GM12878 (cell line): ENCODE results near the gene NET1. TPM values are rescaled to one million over a fixed set of nuclear protein-coding genes. Genes with fewer than 3 reads are reported as not detected.

Source experiments
- ATAC-seq: fragments of 200-7000 bp; cut with Tn5 transposase; 3 replicates; pipeline ENCODE4 v1.9.1; 2020; ENCODE audit warnings: mild to moderate bottlenecking, moderate library complexity
- BruUV-seq: library from RNA; stranded (reverse); fragments of 400-500 nt; replicated peaks from 2 replicates; lab custom pipeline; 2021; lab: Mats Ljungman, UMichigan
- CTCF ChIA-PET: fragments of 300-600 bp; sonication (Branson Sonifier 250); formaldehyde crosslinking; extraction: SDS; loops from one replicate; lab custom pipeline; 2021; ENCODE audit warnings: inconsistent platforms; lab: Yijun Ruan, JAX
- POLR2A ChIA-PET: fragments of 350-600 bp; formaldehyde crosslinking; extraction: SDS; loops from one replicate; lab custom pipeline; 2021; ENCODE audit warnings: inconsistent platforms; lab: Charles Lee
- RAD21 ChIA-PET: fragments of 300-600 bp; sonication (Branson Sonifier 250); formaldehyde crosslinking; loops from one replicate; lab custom pipeline; 2023; ENCODE audit warnings: antibody characterized with exemption; ENCODE audit not compliant: unreplicated experiment; lab: Charles Lee
- SMC1A ChIA-PET: fragments of 300-600 bp; sonication (Branson Sonifier 250); formaldehyde crosslinking; loops from one replicate; lab custom pipeline; 2023; ENCODE audit not compliant: unreplicated experiment, uncharacterized antibody; lab: Charles Lee
- DNase-seq: peaks from one replicate; pipeline ENCODE4 v3.0.0-alpha.2; 2011; ENCODE audit warnings: low read depth, low spot score
- FAIRE-seq: peaks from 3 replicates; lab custom pipeline; 2011; peaks lifted over from hg19 to GRCh38; lab: Jason Lieb, UNC
- H2AFZ ChIP-seq: 2 replicates; pipeline ENCODE4 v1.6.0; 2011; ENCODE audit warnings: low read depth, low read length, control low read depth; ENCODE audit not compliant: control insufficient read depth
- H3K27ac ChIP-seq: 2 replicates; pipeline ENCODE4 v1.5.1; 2011; ENCODE audit warnings: control low read depth; ENCODE audit not compliant: control insufficient read depth, insufficient read depth
- H3K27me3 ChIP-seq, 2 experiments: replicated peaks in 1 of 2; 2 replicates each; pipeline versions ENCODE4 v1.6.0 to v1.6.1; 2011; ENCODE audit warnings: low read length in 1 of 2; ENCODE audit not compliant: control insufficient read depth in 2 of 2, insufficient read depth in 2 of 2
- H3K36me3 ChIP-seq, 2 experiments: 2 replicates each; pipeline ENCODE4 v1.5.1; 2011; ENCODE audit warnings: low read length in 1 of 2; ENCODE audit not compliant: control insufficient read depth in 2 of 2, insufficient read depth in 2 of 2
- H3K4me1 ChIP-seq: 2 replicates; pipeline ENCODE4 v1.6.1; 2011; ENCODE audit warnings: mild to moderate bottlenecking, low read length, moderate library complexity, mixed read lengths; ENCODE audit not compliant: control insufficient read depth, insufficient read depth
- H3K4me2 ChIP-seq: 2 replicates; pipeline ENCODE4 v1.6.0; 2011; ENCODE audit warnings: control low read depth; ENCODE audit not compliant: control insufficient read depth, insufficient read depth
- H3K4me3 ChIP-seq: fragments of 200-600 bp; sonication (generic); 2 replicates; pipeline ENCODE4 v1.5.1; 2016
- H3K79me2 ChIP-seq: 2 replicates; pipeline ENCODE4 v1.6.0; 2011; ENCODE audit warnings: low read length; ENCODE audit not compliant: control insufficient read depth, insufficient read depth
- H3K9ac ChIP-seq: 2 replicates; pipeline ENCODE4 v1.8.0; 2011; ENCODE audit warnings: low read length, control low read depth, mixed read lengths; ENCODE audit not compliant: control insufficient read depth, insufficient read depth
- H3K9me3 ChIP-seq: replicated peaks from 3 replicates; pipeline ENCODE4 v1.5.1; 2011; ENCODE audit warnings: mild to moderate bottlenecking, low read length; ENCODE audit not compliant: control insufficient read depth, insufficient read depth
- H4K20me1 ChIP-seq: 2 replicates; pipeline ENCODE4 v1.6.0; 2011; ENCODE audit not compliant: control insufficient read depth, insufficient read depth
- MXI1 ChIP-seq: fragments of 150-350 bp; IDR thresholded peaks from 2 replicates; pipeline ENCODE4 v1.6.1; 2011; ENCODE audit warnings: low read depth, mild to moderate bottlenecking, inconsistent platforms, low read length, improper control_type of control experiment
- RELA ChIP-seq: fragments of 450-650 bp; IDR thresholded peaks from 2 replicates; pipeline ENCODE4 v1.8.0; 2014; ENCODE audit warnings: borderline replicate concordance; ENCODE audit not compliant: partially characterized antibody
- WGBS: methylation state at CpG from one replicate; pipeline ENCODE4 v1.1.6; 2016; ENCODE audit warnings: low lambda C conversion rate; ENCODE audit not compliant: insufficient replicate concordance, insufficient coverage; ENCODE audit errors: missing lambda C conversion rate; 5-methylcytosine and 5-hydroxymethylcytosine counted together
- in situ Hi-C: fragments of 300-500 bp; cut with MboI; formaldehyde crosslinking; loops from 9 replicates; pipeline ENCODE4 v1.14.3; 2018; ENCODE audit warnings: mixed read lengths
- intact Hi-C: fragments of 100-400 bp; cut with micrococcal nuclease; formaldehyde crosslinking; loops from one replicate; pipeline ENCODE4 v1.14.2; 2022; ENCODE audit not compliant: unreplicated experiment
- polyA plus RNA-seq, 11 experiments: library from polyadenylated mRNA; depleted of rRNA in 4 of 11; unstranded in 6 of 11; stranded (reverse) in 5 of 11; fragments of >200 nt; fragmentation: Nextera tagmentation in 4 of 11; fragmentation: Illumina TruSeq in 1 of 11; extraction: Ambion mirVana in 4 of 11; extraction: Trizol in 1 of 11; gene quantifications; 1 replicate in 1 of 11; 2 replicates in 10 of 11; pipeline versions ENCODE4 v1.2.1 to v1.2.3, GENCODE V29; 2011 to 2016; ENCODE audit warnings: inconsistent platforms in 2 of 11, missing spikeins in 2 of 11, low read depth in 1 of 11
- total RNA-seq, 4 experiments: library from RNA; depleted of rRNA in 3 of 4; stranded (reverse); fragments of >200 nt in 3 of 4; fragmentation: Illumina TruSeq in 1 of 4; extraction: Trizol in 1 of 4; gene quantifications; 2 replicates each; pipeline versions ENCODE4 v1.2.1 to v1.2.3, GENCODE V29; 2013 to 2021
- TF ChIP-seq, protein P1 (sequence below): fragments of 450-650 bp; formaldehyde crosslinking; IDR thresholded peaks from 2 replicates; pipeline ENCODE4 v1.4.0; 2022; ENCODE audit warnings: mild to moderate bottlenecking, moderate library complexity

The NET1 gene
- total and polyA plus RNA-seq, 10 of the 15 experiments (the other 5 are each of a cell fraction or from before 2014, with no cell fraction given) = 6.5 to 22.7 (median 18.4) TPM

DNA sequence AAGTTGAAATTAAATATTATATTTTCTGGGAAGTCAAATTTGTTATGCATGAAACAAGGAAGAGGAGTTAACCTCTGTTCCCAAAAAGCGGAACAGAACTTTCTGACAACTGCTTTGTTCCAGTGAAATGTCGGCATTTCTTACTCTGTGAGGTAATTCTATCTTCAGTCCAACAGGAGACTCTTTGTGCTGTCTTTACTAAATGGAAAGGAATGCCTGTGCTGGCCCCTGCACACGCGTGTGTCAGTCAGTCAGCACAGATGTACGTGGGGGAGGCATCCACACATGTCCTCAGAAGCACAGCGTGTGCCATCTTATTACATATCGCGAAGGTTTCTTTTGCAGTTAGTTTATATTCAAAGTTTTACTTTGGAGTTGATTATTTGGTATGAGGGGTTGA is 37.5 kb downstream of the NET1 start:
- ATAC-seq (no peak), FAIRE-seq (no peak), DNase-seq (no peak)
- 98% methylated on average over 8 of the region's 8 CpGs for WGBS
- no TSS peak for BruUV-seq
- intact Hi-C loops (loop anchor here (10.0 kb wide), 1 partner anchor 415 kb away; no protein-coding TSS in a partner anchor), in situ Hi-C loops (no loop called here)
- Histone ChIP-seq H3K9ac (no peak overlapping the region), H2AFZ (no peak overlapping the region), H3K36me3 (peaks cover 3 to 13% of the 10 kb centered on the region in 2 experiments), H3K27me3 (no peaks in the 10 kb centered on the region), H3K4me3 (no peak overlapping the region), H4K20me1 (no peaks in the 10 kb centered on the region), H3K4me1 (peaks cover 21% of the 10 kb centered on the region), H3K79me2 (no peaks in the 10 kb centered on the region; the same call in 1 of the 2 replicates), H3K9me3 (no peaks in the 10 kb centered on the region), H3K4me2 (no peak overlapping the region), H3K27ac (no peak overlapping the region)
- POLR2A ChIA-PET = no interaction called here
- SMC1A ChIA-PET = no interaction called here
- CTCF ChIA-PET = no interaction called here
- RAD21 ChIA-PET = no interaction called here
- TF ChIP-seq MXI1 (no peak), RELA (no peak)
- TF ChIP-seq, protein P1, sequence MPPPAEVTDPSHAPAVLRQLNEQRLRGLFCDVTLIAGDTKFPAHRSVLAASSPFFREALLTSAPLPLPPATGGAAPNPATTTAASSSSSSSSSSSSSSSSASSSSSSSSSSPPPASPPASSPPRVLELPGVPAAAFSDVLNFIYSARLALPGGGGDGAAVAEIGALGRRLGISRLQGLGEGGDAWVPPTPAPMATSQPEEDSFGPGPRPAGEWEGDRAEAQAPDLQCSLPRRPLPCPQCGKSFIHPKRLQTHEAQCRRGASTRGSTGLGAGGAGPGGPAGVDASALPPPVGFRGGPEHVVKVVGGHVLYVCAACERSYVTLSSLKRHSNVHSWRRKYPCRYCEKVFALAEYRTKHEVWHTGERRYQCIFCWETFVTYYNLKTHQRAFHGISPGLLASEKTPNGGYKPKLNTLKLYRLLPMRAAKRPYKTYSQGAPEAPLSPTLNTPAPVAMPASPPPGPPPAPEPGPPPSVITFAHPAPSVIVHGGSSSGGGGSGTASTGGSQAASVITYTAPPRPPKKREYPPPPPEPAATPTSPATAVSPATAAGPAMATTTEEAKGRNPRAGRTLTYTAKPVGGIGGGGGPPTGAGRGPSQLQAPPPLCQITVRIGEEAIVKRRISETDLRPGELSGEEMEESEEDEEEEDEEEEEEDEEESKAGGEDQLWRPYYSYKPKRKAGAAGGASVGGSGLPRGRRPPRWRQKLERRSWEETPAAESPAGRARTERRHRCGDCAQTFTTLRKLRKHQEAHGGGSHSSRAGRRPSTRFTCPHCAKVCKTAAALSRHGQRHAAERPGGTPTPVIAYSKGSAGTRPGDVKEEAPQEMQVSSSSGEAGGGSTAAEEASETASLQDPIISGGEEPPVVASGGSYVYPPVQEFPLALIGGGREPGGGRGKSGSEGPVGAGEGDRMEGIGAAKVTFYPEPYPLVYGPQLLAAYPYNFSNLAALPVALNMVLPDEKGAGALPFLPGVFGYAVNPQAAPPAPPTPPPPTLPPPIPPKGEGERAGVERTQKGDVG = no peak
